ENCODE results near the gene OARD1.

DNA sequence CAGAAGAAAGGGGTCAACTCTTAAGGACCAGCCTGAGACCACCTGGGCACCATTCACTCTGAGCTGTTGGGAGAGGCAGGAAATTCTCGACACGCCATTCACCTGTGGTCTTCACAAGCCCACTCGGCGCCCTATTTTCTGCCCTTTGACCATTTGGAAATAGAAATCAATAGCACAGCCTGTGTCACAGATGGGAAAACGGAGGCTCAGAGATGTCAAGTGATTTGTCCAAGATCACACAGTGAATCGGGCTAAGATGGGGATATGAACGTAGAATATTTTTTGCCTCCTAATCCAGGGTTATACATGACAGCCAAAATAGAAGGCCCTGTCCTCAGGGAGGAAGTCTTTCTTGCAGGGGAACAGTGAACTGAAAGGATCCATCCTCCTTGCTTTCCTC is 22.2 kb downstream of the OARD1 start:
- TF ChIP-seq GABPB1 (CRISPR knock-in tag; IDR thresholded peaks at IDR 0.05): no peak
- TF ChIP-seq, protein P1, sequence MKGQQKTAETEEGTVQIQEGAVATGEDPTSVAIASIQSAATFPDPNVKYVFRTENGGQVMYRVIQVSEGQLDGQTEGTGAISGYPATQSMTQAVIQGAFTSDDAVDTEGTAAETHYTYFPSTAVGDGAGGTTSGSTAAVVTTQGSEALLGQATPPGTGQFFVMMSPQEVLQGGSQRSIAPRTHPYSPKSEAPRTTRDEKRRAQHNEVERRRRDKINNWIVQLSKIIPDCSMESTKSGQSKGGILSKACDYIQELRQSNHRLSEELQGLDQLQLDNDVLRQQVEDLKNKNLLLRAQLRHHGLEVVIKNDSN (CRISPR knock-in tag; IDR thresholded peaks at IDR 0.05): no peak
- TF ChIP-seq, protein P2, sequence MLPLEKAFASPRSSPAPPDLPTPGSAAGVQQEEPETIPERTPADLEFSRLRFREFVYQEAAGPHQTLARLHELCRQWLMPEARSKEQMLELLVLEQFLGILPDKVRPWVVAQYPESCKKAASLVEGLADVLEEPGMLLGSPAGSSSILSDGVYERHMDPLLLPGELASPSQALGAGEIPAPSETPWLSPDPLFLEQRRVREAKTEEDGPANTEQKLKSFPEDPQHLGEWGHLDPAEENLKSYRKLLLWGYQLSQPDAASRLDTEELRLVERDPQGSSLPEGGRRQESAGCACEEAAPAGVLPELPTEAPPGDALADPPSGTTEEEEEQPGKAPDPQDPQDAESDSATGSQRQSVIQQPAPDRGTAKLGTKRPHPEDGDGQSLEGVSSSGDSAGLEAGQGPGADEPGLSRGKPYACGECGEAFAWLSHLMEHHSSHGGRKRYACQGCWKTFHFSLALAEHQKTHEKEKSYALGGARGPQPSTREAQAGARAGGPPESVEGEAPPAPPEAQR (CRISPR knock-in tag; IDR thresholded peaks at IDR 0.05): no peak
- TF ChIP-seq, protein P3, sequence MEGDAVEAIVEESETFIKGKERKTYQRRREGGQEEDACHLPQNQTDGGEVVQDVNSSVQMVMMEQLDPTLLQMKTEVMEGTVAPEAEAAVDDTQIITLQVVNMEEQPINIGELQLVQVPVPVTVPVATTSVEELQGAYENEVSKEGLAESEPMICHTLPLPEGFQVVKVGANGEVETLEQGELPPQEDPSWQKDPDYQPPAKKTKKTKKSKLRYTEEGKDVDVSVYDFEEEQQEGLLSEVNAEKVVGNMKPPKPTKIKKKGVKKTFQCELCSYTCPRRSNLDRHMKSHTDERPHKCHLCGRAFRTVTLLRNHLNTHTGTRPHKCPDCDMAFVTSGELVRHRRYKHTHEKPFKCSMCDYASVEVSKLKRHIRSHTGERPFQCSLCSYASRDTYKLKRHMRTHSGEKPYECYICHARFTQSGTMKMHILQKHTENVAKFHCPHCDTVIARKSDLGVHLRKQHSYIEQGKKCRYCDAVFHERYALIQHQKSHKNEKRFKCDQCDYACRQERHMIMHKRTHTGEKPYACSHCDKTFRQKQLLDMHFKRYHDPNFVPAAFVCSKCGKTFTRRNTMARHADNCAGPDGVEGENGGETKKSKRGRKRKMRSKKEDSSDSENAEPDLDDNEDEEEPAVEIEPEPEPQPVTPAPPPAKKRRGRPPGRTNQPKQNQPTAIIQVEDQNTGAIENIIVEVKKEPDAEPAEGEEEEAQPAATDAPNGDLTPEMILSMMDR (IDR thresholded peaks at IDR 0.05): no peak
- no peak for TF ChIP-seq TEAD4 (CRISPR knock-in tag; IDR thresholded peaks at IDR 0.05)
- TF ChIP-seq SMAD3 (CRISPR knock-in tag; IDR thresholded peaks at IDR 0.05; ENCODE audit: borderline replicate concordance): no peak
- TF ChIP-seq GTF2I (CRISPR knock-in tag; conservative IDR thresholded peaks at IDR 0.05): no peak
- TF ChIP-seq NR1H2 (CRISPR knock-in tag; IDR thresholded peaks at IDR 0.05): no peak
- no peak for TF ChIP-seq FOXJ3 (CRISPR knock-in tag; IDR thresholded peaks at IDR 0.05; ENCODE audit: borderline replicate concordance)
- TF ChIP-seq, protein P4, sequence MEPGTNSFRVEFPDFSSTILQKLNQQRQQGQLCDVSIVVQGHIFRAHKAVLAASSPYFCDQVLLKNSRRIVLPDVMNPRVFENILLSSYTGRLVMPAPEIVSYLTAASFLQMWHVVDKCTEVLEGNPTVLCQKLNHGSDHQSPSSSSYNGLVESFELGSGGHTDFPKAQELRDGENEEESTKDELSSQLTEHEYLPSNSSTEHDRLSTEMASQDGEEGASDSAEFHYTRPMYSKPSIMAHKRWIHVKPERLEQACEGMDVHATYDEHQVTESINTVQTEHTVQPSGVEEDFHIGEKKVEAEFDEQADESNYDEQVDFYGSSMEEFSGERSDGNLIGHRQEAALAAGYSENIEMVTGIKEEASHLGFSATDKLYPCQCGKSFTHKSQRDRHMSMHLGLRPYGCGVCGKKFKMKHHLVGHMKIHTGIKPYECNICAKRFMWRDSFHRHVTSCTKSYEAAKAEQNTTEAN (CRISPR knock-in tag; IDR thresholded peaks at IDR 0.05): no peak
- TF ChIP-seq, protein P5, sequence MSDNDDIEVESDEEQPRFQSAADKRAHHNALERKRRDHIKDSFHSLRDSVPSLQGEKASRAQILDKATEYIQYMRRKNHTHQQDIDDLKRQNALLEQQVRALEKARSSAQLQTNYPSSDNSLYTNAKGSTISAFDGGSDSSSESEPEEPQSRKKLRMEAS (CRISPR knock-in tag; IDR thresholded peaks at IDR 0.05): no peak
- no peak for TF ChIP-seq ZNF219 (CRISPR knock-in tag; IDR thresholded peaks at IDR 0.05; ENCODE audit: borderline replicate concordance)
- TF ChIP-seq ATF1 (CRISPR knock-in tag; IDR thresholded peaks at IDR 0.05): no peak

All from WTC11 (cell line).